T-helper 1 cell treated with Interleukin-12 subunit alpha and Interleukin-12 subunit beta and Interleukin-4 antibody, amounts not matched to agents 30 ng/mL and 1 ng/mL, for 36 hours (primary cell): ENCODE data around the gene ACTN4. TPM values are rescaled to one million over a fixed set of nuclear protein-coding genes. Genes with fewer than 3 reads are reported as not detected.
"Not testable (repeated sequence)": the region's sequence is repeated elsewhere in the genome, so short reads cannot be mapped to it uniquely, and the experiment has no call there.

Source experiments
- intact Hi-C: fragments of 100-400 bp; cut with micrococcal nuclease; formaldehyde crosslinking; loops from one replicate; pipeline ENCODE4 v1.15.1; 2024
- total RNA-seq: library from RNA; stranded (reverse); gene quantifications from 2 replicates; pipeline ENCODE4 v1.2.3, GENCODE V29; 2022

The ACTN4 gene
- 435 and 443 TPM in 2 replicates for total RNA-seq

DNA sequence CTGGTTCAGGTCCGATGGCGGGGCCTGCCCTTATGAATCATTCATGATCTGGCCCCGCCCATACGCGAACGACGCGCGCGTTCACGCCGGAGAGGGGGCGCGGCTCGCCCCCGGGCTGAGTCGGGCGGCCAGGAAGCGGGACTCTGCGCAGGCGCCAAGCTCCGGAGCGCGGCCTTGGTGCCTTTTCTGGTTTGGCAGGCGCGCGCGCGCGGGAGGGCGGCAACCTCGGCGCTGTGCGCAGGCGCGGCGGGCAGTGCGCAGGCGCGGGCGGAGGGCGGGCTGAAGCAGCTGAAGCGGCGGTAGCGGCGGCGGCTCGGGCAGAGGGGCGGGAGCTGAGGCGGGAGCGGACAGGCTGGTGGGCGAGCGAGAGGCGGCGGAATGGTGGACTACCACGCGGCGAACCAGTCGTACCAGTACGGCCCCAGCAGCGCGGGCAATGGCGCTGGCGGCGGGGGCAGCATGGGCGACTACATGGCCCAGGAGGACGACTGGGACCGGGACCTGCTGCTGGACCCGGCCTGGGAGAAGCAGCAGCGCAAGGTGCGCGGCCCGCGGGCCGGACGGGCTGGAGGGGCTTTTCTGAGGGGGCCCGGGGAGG, at the start of gene ACTN4:
Gene ACTN4, plus strand, starts transcription at position 282 of the 598 bp plus-strand sequence. Its CDS starts 97 bp downstream, at position 379.
- intact Hi-C loops: loop anchor here (1.0 to 2.0 kb wide), 11 partner anchors 8 to 311 kb away; partner anchors contain the start of genes ECH1, EIF3K, MRPS12 and NFKBIB

GRCh38 chr19:38599722-38600121, 47.7 kb upstream of the ACTN4 start:
- intact Hi-C loops: loop anchor here (2.0 kb wide), 1 partner anchor 19 kb away; the partner anchor contains the start of gene EIF3K

DNA sequence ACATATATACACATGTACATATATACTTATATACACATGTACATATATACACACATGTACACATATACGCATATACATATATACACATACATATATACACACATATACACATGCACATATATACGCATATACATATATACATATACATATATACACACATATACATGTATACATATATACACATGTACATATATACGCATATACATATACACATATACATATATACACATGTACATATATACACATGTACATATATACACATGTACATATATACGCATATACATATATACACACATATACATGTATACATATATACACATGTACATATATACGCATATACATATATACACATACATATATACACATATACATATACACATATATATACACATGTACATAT, 44.6 kb upstream of the ACTN4 start:
- intact Hi-C loops: not testable (repeated sequence)

GRCh38 chr19:38606131-38606530, 41.3 kb upstream of the ACTN4 start:
- intact Hi-C loops: no loop called here

- intact Hi-C loops: no loop called here
Measured at GRCh38 chr19:38614289-38614688, 33.2 kb upstream of the ACTN4 start.

DNA sequence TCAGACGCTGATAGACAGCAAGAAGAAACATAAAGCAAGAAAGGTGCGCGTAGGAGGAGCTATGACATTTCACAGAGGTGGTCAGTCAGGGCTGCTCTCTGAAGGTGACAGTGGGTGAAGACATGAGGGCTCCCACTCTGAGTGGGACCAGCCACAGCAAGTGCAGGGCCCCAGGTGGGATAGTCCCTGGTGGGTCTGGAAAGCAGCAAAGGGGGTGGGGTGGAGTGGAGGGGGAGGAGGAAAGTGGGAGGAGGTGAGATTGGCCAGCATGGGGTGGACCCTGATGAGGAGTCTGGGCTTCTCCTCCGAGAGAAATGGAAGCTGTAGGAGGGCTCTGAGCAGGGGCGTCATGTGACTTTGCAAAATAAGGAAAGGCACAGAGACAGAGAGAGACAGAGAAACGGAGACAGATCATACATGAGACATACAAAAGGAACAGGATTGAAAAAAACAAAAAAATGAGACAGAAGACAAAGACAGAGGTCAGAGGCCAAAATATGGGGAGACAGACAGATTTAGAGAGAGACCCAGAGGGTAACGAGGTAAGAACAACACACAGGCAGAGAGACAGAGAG, 32.4 kb upstream of the ACTN4 start:
- intact Hi-C loops: loop anchor here (5.0 kb wide), 3 partner anchors 198 to 727 kb away; partner anchors contain the start of genes SAMD4B, SIPA1L3 and WDR87

GRCh38 chr19:38616265-38616664, 31.2 kb upstream of the ACTN4 start:
- intact Hi-C loops: loop anchor here (5.0 kb wide), 3 partner anchors 199 to 726 kb away; partner anchors contain the start of genes SAMD4B, SIPA1L3 and WDR87

DNA sequence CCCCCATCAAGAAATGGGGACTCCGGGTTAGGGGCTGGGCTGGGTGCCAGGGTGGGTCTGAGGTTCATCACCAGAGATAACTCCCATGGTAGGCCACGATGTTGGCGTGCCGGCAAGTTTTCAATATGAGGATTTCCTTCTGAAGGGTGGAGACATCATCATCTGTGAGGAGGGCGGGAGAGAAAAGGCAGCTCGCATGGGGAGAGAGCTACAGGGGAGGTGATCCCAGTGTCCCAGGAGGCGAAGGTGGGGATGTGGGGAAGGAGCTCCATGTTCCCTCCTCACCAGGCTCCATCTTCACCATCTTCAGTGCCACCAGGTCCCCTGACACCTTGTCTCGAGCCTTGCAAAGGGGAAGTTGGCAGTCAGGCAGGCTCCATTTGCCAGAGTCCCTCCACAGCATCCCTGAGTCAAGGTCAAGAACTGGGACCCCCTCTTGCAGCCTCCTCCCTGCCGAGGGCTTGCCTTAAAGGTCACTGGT, 30.1 kb upstream of the ACTN4 start:
- intact Hi-C loops: loop anchor here (1.0 to 5.0 kb wide), 4 partner anchors 73 to 725 kb away; partner anchors contain the start of genes SAMD4B, SIPA1L3 and WDR87

DNA sequence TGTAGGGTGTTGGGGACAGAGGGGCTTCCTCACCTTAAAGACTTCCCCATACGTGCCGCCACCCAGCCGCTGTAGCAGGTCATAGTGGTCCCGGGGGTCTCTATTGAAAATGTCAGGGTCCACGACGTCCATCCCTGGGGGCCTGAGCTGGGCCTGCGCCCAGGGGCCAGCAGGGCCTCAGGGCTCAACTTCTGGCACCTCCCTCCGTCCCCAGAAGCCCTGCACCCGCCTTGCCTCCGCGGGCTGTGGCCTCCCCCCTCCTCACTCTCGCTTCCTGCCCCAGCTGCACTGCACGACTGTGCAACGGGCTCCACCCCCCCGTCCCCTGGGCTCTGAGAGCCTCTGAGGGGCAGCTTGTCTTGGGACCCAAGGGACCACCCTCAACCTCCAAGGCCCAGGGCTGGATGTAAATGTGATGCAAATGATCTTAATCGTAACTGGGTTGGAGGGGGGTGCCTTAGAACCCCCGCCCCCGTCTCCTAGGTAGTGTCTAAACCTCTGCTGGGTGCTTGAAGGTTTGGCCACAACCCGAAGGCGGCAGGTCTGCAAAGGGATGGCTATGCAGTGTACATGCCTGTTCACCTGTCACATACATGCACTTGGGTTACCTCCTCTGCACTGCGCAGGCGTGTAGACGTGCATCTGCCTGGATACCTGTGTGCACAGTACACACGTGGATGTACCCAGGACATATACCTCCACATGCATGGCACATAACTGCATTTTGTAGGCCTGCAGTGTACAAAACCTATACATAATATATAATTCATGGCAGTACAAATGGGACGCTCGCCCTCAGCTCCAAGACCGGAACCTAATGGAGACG, 29.5 kb upstream of the ACTN4 start, which contains the start of gene MAP4K1:
Gene MAP4K1, minus strand, starts transcription at position 190 of the 826 bp plus-strand sequence. Its CDS starts 58 bp downstream, at position 132.
- intact Hi-C loops: loop anchor here (1.0 to 5.0 kb wide), 10 partner anchors 17 to 724 kb away; partner anchors contain the start of genes SAMD4B, SIPA1L3 and WDR87

GRCh38 chr19:38618590-38619360, 28.7 kb upstream of the ACTN4 start, which contains the start of gene EIF3K:
Gene EIF3K, plus strand, starts transcription at chr19:38619188. Its CDS starts 81 bp downstream, at chr19:38619269.
- intact Hi-C loops: loop anchor here (1.0 to 5.0 kb wide), 18 partner anchors 18 to 724 kb away; partner anchors contain the start of genes ACTN4, CATSPERG, ECH1 and FAM98C

DNA sequence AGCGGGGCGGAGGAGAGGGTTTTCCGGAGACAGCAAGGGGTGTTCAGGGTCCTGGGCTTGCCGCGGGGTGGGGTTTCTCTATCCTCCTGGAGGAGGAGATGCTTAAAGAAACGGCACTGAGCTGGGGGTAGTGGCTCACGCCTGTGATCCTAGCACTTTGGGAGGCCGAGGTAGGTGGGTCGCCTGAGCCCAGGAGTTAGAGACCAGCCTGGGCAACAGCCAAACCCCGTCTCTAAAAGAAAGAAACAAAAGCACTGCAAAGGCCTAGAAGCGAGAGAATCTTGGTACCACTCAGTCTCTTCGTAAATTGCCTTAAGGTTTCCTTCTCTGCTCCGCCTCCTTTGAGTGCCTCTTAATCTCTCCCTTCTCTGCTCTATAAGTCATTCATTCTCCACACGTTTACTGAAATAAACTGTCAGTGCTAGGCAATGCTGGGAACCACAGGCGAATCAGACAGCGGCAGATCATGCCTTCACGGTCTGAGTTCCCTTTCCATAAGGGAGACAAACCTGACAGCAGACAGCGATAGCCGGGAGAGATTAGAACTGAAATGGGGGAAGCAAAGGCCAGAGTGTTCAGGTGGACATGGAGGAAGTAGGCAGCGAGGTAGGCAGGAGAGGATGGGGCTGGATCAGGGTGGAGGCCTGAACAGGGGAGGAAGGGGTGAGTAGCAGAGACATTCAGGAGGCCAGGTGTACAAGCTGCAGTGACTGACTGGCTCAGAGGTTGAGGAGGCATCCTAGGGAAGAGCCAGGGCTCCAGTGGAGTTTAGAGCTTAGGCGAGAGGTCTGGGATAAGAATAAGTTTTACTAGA, 27.9 kb upstream of the ACTN4 start:
- intact Hi-C loops: loop anchor here (1.0 to 5.0 kb wide), 15 partner anchors 19 to 723 kb away; partner anchors contain the start of genes ACTN4, CATSPERG, ECH1 and FAM98C

DNA sequence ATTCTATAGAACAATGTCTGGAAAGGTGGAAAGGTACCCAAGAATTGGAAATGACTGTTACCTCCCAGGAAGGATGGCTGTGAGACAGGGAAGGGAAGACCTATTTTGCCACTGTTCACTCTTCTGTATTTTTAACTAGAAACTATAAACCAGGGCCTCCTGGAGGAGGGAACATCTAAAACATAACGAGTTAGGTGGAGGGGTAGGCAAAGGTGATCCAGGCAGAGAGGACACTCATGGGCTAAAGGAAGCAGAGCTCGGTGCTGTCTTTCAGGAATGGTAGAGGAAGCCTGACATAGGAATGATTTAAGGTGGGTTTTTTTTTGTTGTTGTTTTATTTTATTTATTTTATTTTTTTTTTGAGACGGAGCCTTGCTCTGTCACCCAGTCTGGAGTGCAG, 22.6 kb upstream of the ACTN4 start:
- intact Hi-C loops: no loop called here

DNA sequence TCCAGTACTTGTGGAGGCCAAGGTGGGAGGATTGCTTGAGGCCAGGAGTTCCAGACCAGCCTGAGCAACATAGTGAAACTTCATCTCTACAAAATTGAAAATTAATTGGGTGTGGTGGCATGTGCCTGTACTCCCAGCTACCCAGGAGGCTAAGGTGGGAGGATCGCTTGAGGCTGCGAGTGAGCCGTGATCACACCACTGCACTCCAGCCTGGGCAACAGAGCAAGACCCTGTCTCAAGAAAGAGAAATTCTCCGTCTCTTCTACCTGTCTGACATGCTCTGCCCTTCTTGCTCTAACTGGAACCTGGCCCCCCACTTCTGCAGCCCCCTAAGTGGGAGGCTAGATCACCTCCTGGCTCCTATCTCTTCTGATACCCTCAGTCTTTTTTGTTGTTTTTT, 21.0 kb upstream of the ACTN4 start:
- intact Hi-C loops: no loop called here

GRCh38 chr19:38629568-38629967, 17.9 kb upstream of the ACTN4 start:
- intact Hi-C loops: no loop called here

- intact Hi-C loops: loop anchor here (10.0 kb wide), 1 partner anchor 54 kb away; no protein-coding TSS in a partner anchor
Measured at GRCh38 chr19:38631301-38631700, 16.1 kb upstream of the ACTN4 start.

DNA sequence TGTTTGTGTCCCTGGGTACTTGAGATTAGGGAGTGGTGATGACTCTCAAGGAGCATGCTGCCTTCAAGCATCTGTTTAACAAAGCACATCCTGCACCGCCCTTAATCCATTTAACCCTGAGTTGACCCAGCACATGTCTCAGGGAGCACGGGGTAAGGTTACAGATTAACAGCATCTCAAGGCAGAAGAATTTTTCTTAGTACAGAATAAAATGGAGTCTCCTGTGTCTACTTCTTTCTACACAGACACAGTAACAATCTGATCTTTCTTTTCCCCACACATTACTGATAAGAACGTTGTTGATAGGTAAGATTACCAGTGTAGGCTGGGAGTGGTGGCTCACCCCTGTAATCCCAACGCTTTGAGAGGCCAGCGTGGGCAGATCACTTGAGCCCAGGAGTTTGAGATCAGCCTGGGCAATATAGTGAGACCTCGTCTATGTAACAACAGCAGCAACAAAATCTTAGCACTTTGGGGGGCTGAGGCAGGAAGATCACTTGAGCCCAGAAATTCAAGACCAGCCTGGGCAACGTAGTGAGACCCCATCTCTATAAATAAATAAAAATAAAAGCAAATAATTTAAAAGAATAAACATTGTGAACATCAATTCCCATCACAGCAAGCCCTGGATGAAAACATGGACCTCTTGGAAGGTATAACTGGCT, 15.5 kb upstream of the ACTN4 start:
- intact Hi-C loops: loop anchor here (10.0 kb wide), 1 partner anchor 53 kb away; no protein-coding TSS in a partner anchor

GRCh38 chr19:38632476-38633213, 14.8 kb upstream of the ACTN4 start:
- intact Hi-C loops: loop anchor here (10.0 kb wide), 1 partner anchor 52 kb away; no protein-coding TSS in a partner anchor
